CD14-positive monocyte (primary cell): Measurements from ENCODE around the gene SLC35E3. TPM values are rescaled to one million over a fixed set of nuclear protein-coding genes. Genes with fewer than 3 reads are reported as not detected.
A peak's percentile ranks its signal among the peaks of the same experiment; 100 is the strongest.

Source experiments
- DNase-seq, 3 donors: peaks; one replicate each; pipeline ENCODE4 v3.0.0-alpha.2; 2011 to 2022
- H2AFZ ChIP-seq: 2 replicates; pipeline ENCODE4 v1.6.0; 2012; ENCODE audit warnings: mild to moderate bottlenecking, low read depth, low read length, inconsistent platforms; ENCODE audit not compliant: insufficient read depth, poor library complexity, severe bottlenecking
- H3K27ac ChIP-seq, 2 donors: 1 replicate in 1 of 2; 2 replicates in 1 of 2; pipeline ENCODE4 v1.5.1; 2012 to 2013; ENCODE audit warnings: low read length in 2 of 2, control low read depth in 1 of 2, inconsistent platforms in 1 of 2, low read depth in 1 of 2, mild to moderate bottlenecking in 1 of 2
- H3K27me3 ChIP-seq, 2 donors: one replicate each; pipeline versions ENCODE4 v1.6.0 to v1.6.1; 2011 to 2013; ENCODE audit warnings: low read length in 2 of 2; ENCODE audit not compliant: control insufficient read depth in 2 of 2, insufficient read depth in 2 of 2
- H3K36me3 ChIP-seq, 2 donors: replicated peaks in 1 of 2; 1 replicate in 1 of 2; 2 replicates in 1 of 2; pipeline versions ENCODE4 v1.5.1 to v1.6.1; 2012 to 2013; ENCODE audit warnings: low read length in 2 of 2, control low read depth in 1 of 2, inconsistent platforms in 1 of 2, mild to moderate bottlenecking in 1 of 2; ENCODE audit not compliant: insufficient read depth in 2 of 2, control insufficient read depth in 1 of 2
- H3K4me1 ChIP-seq, 2 donors: 1 replicate in 1 of 2; 2 replicates in 1 of 2; pipeline versions ENCODE4 v1.5.1 to v1.6.1; 2012 to 2013; ENCODE audit warnings: low read length in 2 of 2, control low read depth in 1 of 2, inconsistent platforms in 1 of 2, mild to moderate bottlenecking in 1 of 2, moderate library complexity in 1 of 2; ENCODE audit not compliant: insufficient read depth in 2 of 2, control insufficient read depth in 1 of 2
- H3K4me2 ChIP-seq: replicated peaks from 2 replicates; pipeline ENCODE3; 2012; ENCODE audit warnings: low read length, moderate library complexity, mild to moderate bottlenecking; ENCODE audit not compliant: poor library complexity, severe bottlenecking; ENCODE audit errors: extremely low read depth
- H3K4me3 ChIP-seq, 3 experiments: fragments of 200-600 bp in 1 of 3; sonication (generic) in 1 of 3; replicated peaks in 1 of 3; 1 replicate in 2 of 3; 2 replicates in 1 of 3; pipeline ENCODE4 v1.5.1; 2011 to 2013; ENCODE audit warnings: low read length in 3 of 3, mild to moderate bottlenecking in 3 of 3, control low read depth in 2 of 3, low read depth in 2 of 3, inconsistent platforms in 1 of 3, moderate library complexity in 1 of 3
- H3K79me2 ChIP-seq: 2 replicates; pipeline ENCODE4 v1.6.0; 2012; ENCODE audit warnings: mild to moderate bottlenecking, control low read depth, inconsistent platforms, low read length, moderate library complexity; ENCODE audit not compliant: insufficient read depth
- H3K9ac ChIP-seq: 2 replicates; pipeline ENCODE4 v1.6.0; 2017; ENCODE audit warnings: low read length, mild to moderate bottlenecking; ENCODE audit not compliant: insufficient read depth, poor library complexity, severe bottlenecking
- H3K9me3 ChIP-seq, 2 donors: replicated peaks in 1 of 2; 1 replicate in 1 of 2; 2 replicates in 1 of 2; pipeline versions ENCODE4 v1.5.1 to v1.6.1; 2012 to 2013; ENCODE audit warnings: low read length in 2 of 2, control low read depth in 1 of 2; ENCODE audit not compliant: control insufficient read depth in 1 of 2, insufficient read depth in 1 of 2
- H4K20me1 ChIP-seq: 2 replicates; pipeline ENCODE4 v1.6.0; 2012; ENCODE audit warnings: mild to moderate bottlenecking, low read length, control low read depth, moderate library complexity; ENCODE audit not compliant: insufficient read depth
- H3K27ac Mint-ChIP-seq, 7 donors: one replicate each; pipeline ENCODE4 v1.8.0; 2020; ENCODE audit warnings: mild to moderate bottlenecking in 7 of 7, mixed read lengths in 7 of 7, moderate library complexity in 6 of 7, inconsistent platforms in 2 of 7
- H3K27me3 Mint-ChIP-seq, 3 donors: one replicate each; pipeline ENCODE4 v1.8.0; 2021 to 2022; ENCODE audit warnings: low read depth in 3 of 3, mild to moderate bottlenecking in 3 of 3, mixed read lengths in 3 of 3, moderate library complexity in 3 of 3, inconsistent platforms in 1 of 3
- H3K36me3 Mint-ChIP-seq, 2 donors: one replicate each; pipeline ENCODE4 v1.8.0; 2020; ENCODE audit warnings: mixed read lengths in 2 of 2, inconsistent platforms in 1 of 2, mild to moderate bottlenecking in 1 of 2
- H3K4me1 Mint-ChIP-seq: one replicate; pipeline ENCODE4 v1.8.0; 2020; ENCODE audit warnings: mild to moderate bottlenecking, mixed read lengths
- H3K4me3 Mint-ChIP-seq, 2 donors: one replicate each; pipeline ENCODE4 v1.8.0; 2020; ENCODE audit warnings: mild to moderate bottlenecking in 2 of 2, mixed read lengths in 2 of 2, moderate library complexity in 1 of 2
- H3K9me3 Mint-ChIP-seq, 7 donors: one replicate each; pipeline ENCODE4 v1.8.0; 2020 to 2022; ENCODE audit warnings: mixed read lengths in 7 of 7, mild to moderate bottlenecking in 6 of 7, moderate library complexity in 6 of 7, inconsistent platforms in 2 of 7
- WGBS: methylation state at CpG from one replicate; pipeline ENCODE4 v1.1.5; 2013; ENCODE audit warnings: missing lambda C conversion rate; ENCODE audit not compliant: insufficient coverage; 5-methylcytosine and 5-hydroxymethylcytosine counted together
- intact Hi-C, 2 donors: fragments of 100-400 bp; cut with micrococcal nuclease; formaldehyde crosslinking; loops; one replicate each; pipeline versions ENCODE4 v1.15.0 to v1.15.1; 2023
- polyA minus RNA-seq: library from RNA; depleted of rRNA, polyadenylated mRNA; stranded (reverse); fragments of >200 nt; gene quantifications from 2 replicates; pipeline ENCODE4 v1.2.3, GENCODE V29; 2012
- polyA plus RNA-seq, 3 donors: library from polyadenylated mRNA; depleted of rRNA in 1 of 3; unstranded in 2 of 3; stranded (reverse) in 1 of 3; fragments of 300-500 nt in 2 of 3; fragments of >200 nt in 1 of 3; fragmentation: Illumina TruSeq in 2 of 3; gene quantifications; 1 replicate in 2 of 3; 2 replicates in 1 of 3; pipeline ENCODE4 v1.2.3, GENCODE V29; 2012 to 2021
- total RNA-seq, 12 experiments: library from RNA in 1 of 12; stranded (reverse) in 1 of 12; fragments of 120-200 nt in 1 of 12; gene quantifications; one replicate each; pipeline ENCODE4 v1.2.4 and lab custom pipeline; 2013 to 2026; ENCODE audit warnings: mixed read lengths in 6 of 12, inconsistent platforms in 1 of 12
- TF ChIP-seq, protein P1 (sequence below): fragments of 200-600 bp; IDR thresholded peaks from one replicate; pipeline ENCODE4 v1.8.0; 2022; ENCODE audit warnings: antibody characterized with exemption, mild to moderate bottlenecking

SLC35E3 gene
- 8.3 TPM for total RNA-seq (2013)
- polyA plus RNA-seq, result 10 to 100 TPM in 2 of 3 donors, 1 to 10 TPM in 1; 4.3 to 12.4 (median 10.9) TPM
- 1.4 and 3.3 TPM in 2 replicates for polyA minus RNA-seq
- total RNA-seq (lab: John Stamatoyannopoulos, UW), result 17.2 to 43.4 (median 28.4) reads per million in 11 experiments

DNA sequence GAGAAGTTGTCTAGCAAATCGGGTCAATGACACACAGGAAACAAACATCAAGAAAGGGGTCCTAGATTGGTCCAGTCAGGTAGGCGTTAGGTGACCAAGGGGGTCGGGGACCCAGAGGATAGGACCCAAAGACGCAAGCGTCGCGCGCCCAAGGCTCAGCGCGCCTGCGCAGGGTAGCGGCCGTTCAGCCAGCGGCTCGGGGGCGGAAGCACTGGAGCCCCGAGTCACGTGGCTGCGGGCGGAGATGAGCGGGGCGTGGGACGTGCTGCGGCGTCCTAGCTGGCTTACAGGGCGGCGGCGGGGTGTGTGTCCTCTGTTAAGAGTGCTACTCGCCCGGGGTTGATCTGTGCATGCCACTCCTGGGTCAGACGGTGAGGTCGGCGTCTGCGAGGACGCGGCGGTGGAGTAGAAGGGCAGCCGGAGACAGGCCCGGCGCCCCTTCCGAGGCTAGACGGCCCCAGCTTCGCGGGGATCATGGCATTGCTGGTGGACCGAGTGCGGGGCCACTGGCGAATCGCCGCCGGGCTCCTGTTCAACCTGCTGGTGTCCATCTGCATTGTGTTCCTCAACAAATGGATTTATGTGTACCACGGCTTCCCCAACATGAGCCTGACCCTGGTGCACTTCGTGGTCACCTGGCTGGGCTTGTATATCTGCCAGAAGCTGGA lies at the start of gene SLC35E3:
TSS of gene SLC35E3 (plus strand) at position 273 of the 668 bp plus-strand sequence. CDS start at position 475, 202 bp downstream.
- Histone ChIP-seq H3K4me1 (peaks cover 16 to 37% of the 10 kb centered on the region in 2 donors), H3K9ac (peak within 1 kb of the TSS; percentile 78), H3K4me2 (peak within 1 kb of the TSS; percentile 95), H3K79me2 (peaks cover 5% of the 10 kb centered on the region), H2AFZ (peak within 1 kb of the TSS; percentile 94), H3K9me3 (no peaks in the 10 kb centered on the region), H3K4me3 (peak within 1 kb of the TSS; percentile 58 to 91 (median 73)), H3K27ac (peak within 1 kb of the TSS; percentile 43 to 87), H3K36me3 (peaks cover 5 to 18% of the 10 kb centered on the region in 2 donors), H4K20me1 (no peaks in the 10 kb centered on the region), H3K27me3 (no peaks in the 10 kb centered on the region)
- Mint-ChIP-seq H3K27ac (peak within 1 kb of the TSS; percentile 86 to 95 (median 93)), H3K36me3 (peaks cover 16 to 18% of the 10 kb centered on the region in 2 donors), H3K27me3 (no peaks in the 10 kb centered on the region), H3K4me3 (peak within 1 kb of the TSS; percentile 98 to 100), H3K4me1 (peaks cover 37% of the 10 kb centered on the region), H3K9me3 (no peaks in the 10 kb centered on the region)
- TF ChIP-seq, protein P1, sequence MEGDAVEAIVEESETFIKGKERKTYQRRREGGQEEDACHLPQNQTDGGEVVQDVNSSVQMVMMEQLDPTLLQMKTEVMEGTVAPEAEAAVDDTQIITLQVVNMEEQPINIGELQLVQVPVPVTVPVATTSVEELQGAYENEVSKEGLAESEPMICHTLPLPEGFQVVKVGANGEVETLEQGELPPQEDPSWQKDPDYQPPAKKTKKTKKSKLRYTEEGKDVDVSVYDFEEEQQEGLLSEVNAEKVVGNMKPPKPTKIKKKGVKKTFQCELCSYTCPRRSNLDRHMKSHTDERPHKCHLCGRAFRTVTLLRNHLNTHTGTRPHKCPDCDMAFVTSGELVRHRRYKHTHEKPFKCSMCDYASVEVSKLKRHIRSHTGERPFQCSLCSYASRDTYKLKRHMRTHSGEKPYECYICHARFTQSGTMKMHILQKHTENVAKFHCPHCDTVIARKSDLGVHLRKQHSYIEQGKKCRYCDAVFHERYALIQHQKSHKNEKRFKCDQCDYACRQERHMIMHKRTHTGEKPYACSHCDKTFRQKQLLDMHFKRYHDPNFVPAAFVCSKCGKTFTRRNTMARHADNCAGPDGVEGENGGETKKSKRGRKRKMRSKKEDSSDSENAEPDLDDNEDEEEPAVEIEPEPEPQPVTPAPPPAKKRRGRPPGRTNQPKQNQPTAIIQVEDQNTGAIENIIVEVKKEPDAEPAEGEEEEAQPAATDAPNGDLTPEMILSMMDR, result no peak
- intact Hi-C loops, result loop anchor here in 1 of 2 donors (2.0 to 5.0 kb wide), 2 partner anchors 36 to 63 kb away; partner anchors contain the start of gene MDM2
- WGBS, result under 1% methylated on average over 52 of the region's 52 CpGs
- DNase-seq, result peak; percentile 86 to 93 (median 87)

DNA sequence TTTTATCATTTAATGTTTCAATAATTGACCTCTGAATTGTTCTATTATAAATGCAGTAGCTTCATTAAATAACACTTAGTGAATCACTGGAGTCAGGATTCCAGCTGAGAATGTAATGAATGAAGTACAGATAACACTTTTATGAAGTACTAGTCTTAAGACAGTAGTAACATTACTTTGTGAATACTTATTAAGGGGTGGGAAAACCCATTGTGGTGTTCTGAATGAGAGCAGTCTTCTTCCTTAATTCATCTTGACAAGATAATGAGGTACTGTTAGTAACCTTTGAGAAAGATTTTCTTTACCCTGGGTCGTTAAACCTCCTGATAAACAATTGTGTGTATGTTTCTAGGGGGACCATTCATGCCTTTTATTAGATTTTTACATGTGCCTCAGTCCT lies 46.5 kb upstream of the SLC35E3 start:
- Histone ChIP-seq H3K36me3 (peaks cover 59 to 82% of the 10 kb centered on the region in 2 donors), H3K79me2 (no peaks in the 10 kb centered on the region), H3K4me2 (no peak overlapping the region), H3K4me1 (no peaks in the 10 kb centered on the region), H4K20me1 (no peaks in the 10 kb centered on the region), H3K4me3 (no peak overlapping the region), H3K9me3 (no peaks in the 10 kb centered on the region), H2AFZ (no peak overlapping the region), H3K9ac (no peak overlapping the region), H3K27me3 (no peaks in the 10 kb centered on the region), H3K27ac (no peak overlapping the region)
- Mint-ChIP-seq H3K36me3 (peaks cover 53 to 75% of the 10 kb centered on the region in 2 donors), H3K27me3 (no peaks in the 10 kb centered on the region), H3K9me3 (no peaks in the 10 kb centered on the region), H3K4me3 (no peak overlapping the region), H3K27ac (peak overlapping the region in 1 of 7 donors; percentile 58), H3K4me1 (no peaks in the 10 kb centered on the region)
- no CpG with 5 or more reads among the region's 1 CpG for WGBS
- TF ChIP-seq, protein P1, result no peak
- no peak for DNase-seq
- intact Hi-C loops, result no loop called here
